Inflammatory macrophage (primary cell): ENCODE data around the gene SLC6A1.

Experiments used
- DNase-seq, 2 donors: peaks; one replicate each; pipeline ENCODE4 v3.0.0-alpha.2; 2020 to 2022

Gene SLC6A1

GRCh38 chr3:10972072-10972782 is 20.3 kb upstream of the SLC6A1 start:
- DNase-seq = no peak

- no peak for DNase-seq
Measured at GRCh38 chr3:10973046-10973595, 19.4 kb upstream of the SLC6A1 start.

GRCh38 chr3:10974131-10974530 is 18.4 kb upstream of the SLC6A1 start:
- no peak for DNase-seq

GRCh38 chr3:10974746-10975375 is 17.7 kb upstream of the SLC6A1 start:
- DNase-seq = no peak

GRCh38 chr3:10975695-10976234 is 16.8 kb upstream of the SLC6A1 start:
- DNase-seq = no peak

- DNase-seq = no peak
Measured at GRCh38 chr3:10976770-10977169, 15.8 kb upstream of the SLC6A1 start.

GRCh38 chr3:10977892-10978510 is 14.5 kb upstream of the SLC6A1 start:
- no peak for DNase-seq

- no peak for DNase-seq
Measured at GRCh38 chr3:10978956-10979355, 13.6 kb upstream of the SLC6A1 start.

- DNase-seq = no peak
Measured at GRCh38 chr3:10980312-10980711, 12.2 kb upstream of the SLC6A1 start.

- DNase-seq = no peak
Measured at GRCh38 chr3:10981031-10981430, 11.5 kb upstream of the SLC6A1 start.

- DNase-seq = no peak
Measured at GRCh38 chr3:10981961-10982360, 10.6 kb upstream of the SLC6A1 start.

- no peak for DNase-seq
Measured at GRCh38 chr3:10982782-10983181, 9.8 kb upstream of the SLC6A1 start.

GRCh38 chr3:10983219-10983916 is 9.2 kb upstream of the SLC6A1 start:
- peak; percentile 14 to 17 for DNase-seq

GRCh38 chr3:10984371-10984896 is 8.1 kb upstream of the SLC6A1 start:
- DNase-seq = no peak

- no peak for DNase-seq
Measured at GRCh38 chr3:10985181-10985580, 7.4 kb upstream of the SLC6A1 start.

- no peak for DNase-seq
Measured at GRCh38 chr3:10986592-10986991, 6.0 kb upstream of the SLC6A1 start.

- no peak for DNase-seq
Measured at GRCh38 chr3:10988001-10988665, 4.4 kb upstream of the SLC6A1 start.

- no peak for DNase-seq
Measured at GRCh38 chr3:10988991-10989484, 3.5 kb upstream of the SLC6A1 start.

GRCh38 chr3:10992943-10993728 is 588 bp downstream of the SLC6A1 start:
- DNase-seq = no peak

GRCh38 chr3:10993729-10994065 is 1.1 kb downstream of the SLC6A1 start:
- DNase-seq = no peak

- no peak for DNase-seq
Measured at GRCh38 chr3:10994306-10994705, 1.8 kb downstream of the SLC6A1 start.
